ENCODE measurements around the gene WSCD2.

Gene WSCD2

DNA sequence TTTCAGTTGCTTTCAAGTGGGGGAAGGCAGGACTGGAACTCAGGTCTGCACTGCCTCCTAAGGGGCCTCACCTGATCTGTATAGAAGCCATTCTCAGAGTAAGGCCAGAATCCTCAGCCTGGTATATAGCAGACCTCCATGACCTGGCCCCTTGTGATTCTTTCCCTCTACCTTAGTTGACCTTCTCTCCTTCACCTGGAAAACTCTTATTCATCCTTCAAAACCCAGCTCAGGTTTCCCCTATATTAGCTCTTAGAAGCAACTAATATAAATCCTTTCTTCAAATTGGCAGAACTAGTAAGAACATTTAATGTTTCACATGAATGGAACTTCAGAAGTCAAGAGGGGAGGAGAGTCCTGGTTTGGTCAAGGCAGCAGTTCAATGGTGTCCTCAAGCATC lies 26.0 kb upstream of the WSCD2 start:
- no peaks in the 10 kb centered on the region for H3K36me3 ChIP-seq (replicated peaks; ENCODE audit: insufficient read depth, low read length)
- H3K9me2 ChIP-seq (replicated peaks; ENCODE audit: insufficient read depth, low read length) = no peaks in the 10 kb centered on the region
- H3K4me3 ChIP-seq (ENCODE audit: low read length) = no peak overlapping the region
- no peak overlapping the region for H3K27ac ChIP-seq (ENCODE audit: low read length)
- no peak for TF ChIP-seq EZH2phosphoT487 (IDR thresholded peaks at IDR 0.05; ENCODE audit: low read length)
- TF ChIP-seq CTCF (IDR thresholded peaks at IDR 0.05; ENCODE audit: low read length) = no peak
- TF ChIP-seq EZH2 (optimal IDR thresholded peaks at IDR 0.05; ENCODE audit: low read depth, low read length) = no peak
- DNase-seq = no peak
- H3K4me2 ChIP-seq (ENCODE audit: low read depth, low read length) = no peak overlapping the region
- no peaks in the 10 kb centered on the region for H3K79me2 ChIP-seq (ENCODE audit: low read length)
- H3K4me1 ChIP-seq (ENCODE audit: low read length) = no peaks in the 10 kb centered on the region
- no peak overlapping the region for H2AFZ ChIP-seq (ENCODE audit: low read length)
- no peaks in the 10 kb centered on the region for H4K20me1 ChIP-seq (ENCODE audit: insufficient read depth, low read length)
- no peaks in the 10 kb centered on the region for H3K9me3 ChIP-seq (replicated peaks; ENCODE audit: insufficient read depth, low read length)
- H3F3A ChIP-seq (ENCODE audit: insufficient read depth, low read length) = no peaks in the 10 kb centered on the region
- no peak overlapping the region for H3K9ac ChIP-seq (ENCODE audit: low read length)
- no peaks in the 10 kb centered on the region for H3K27me3 ChIP-seq (replicated peaks; ENCODE audit: insufficient read depth, low read length)

- no peak overlapping the region for H3K27ac ChIP-seq (ENCODE audit: low read length)
- no peak for DNase-seq
- no peak for TF ChIP-seq CTCF (IDR thresholded peaks at IDR 0.05; ENCODE audit: low read length)
- no peak for TF ChIP-seq EZH2phosphoT487 (IDR thresholded peaks at IDR 0.05; ENCODE audit: low read length)
- TF ChIP-seq EZH2 (optimal IDR thresholded peaks at IDR 0.05; ENCODE audit: low read depth, low read length) = no peak
- H3F3A ChIP-seq (ENCODE audit: insufficient read depth, low read length) = no peaks in the 10 kb centered on the region
- no peaks in the 10 kb centered on the region for H3K4me1 ChIP-seq (ENCODE audit: low read length)
- H3K36me3 ChIP-seq (replicated peaks; ENCODE audit: insufficient read depth, low read length) = no peaks in the 10 kb centered on the region
- no peaks in the 10 kb centered on the region for H3K9me2 ChIP-seq (replicated peaks; ENCODE audit: insufficient read depth, low read length)
- H3K79me2 ChIP-seq (ENCODE audit: low read length) = no peaks in the 10 kb centered on the region
- H2AFZ ChIP-seq (ENCODE audit: low read length) = no peak overlapping the region
- H3K9ac ChIP-seq (ENCODE audit: low read length) = no peak overlapping the region
- H3K4me3 ChIP-seq (ENCODE audit: low read length) = no peak overlapping the region
- no peaks in the 10 kb centered on the region for H4K20me1 ChIP-seq (ENCODE audit: insufficient read depth, low read length)
- no peaks in the 10 kb centered on the region for H3K9me3 ChIP-seq (replicated peaks; ENCODE audit: insufficient read depth, low read length)
- no peaks in the 10 kb centered on the region for H3K27me3 ChIP-seq (replicated peaks; ENCODE audit: insufficient read depth, low read length)
- no peak overlapping the region for H3K4me2 ChIP-seq (ENCODE audit: low read depth, low read length)
Measured at GRCh38 chr12:108103517-108103916, 25.6 kb upstream of the WSCD2 start.

DNA sequence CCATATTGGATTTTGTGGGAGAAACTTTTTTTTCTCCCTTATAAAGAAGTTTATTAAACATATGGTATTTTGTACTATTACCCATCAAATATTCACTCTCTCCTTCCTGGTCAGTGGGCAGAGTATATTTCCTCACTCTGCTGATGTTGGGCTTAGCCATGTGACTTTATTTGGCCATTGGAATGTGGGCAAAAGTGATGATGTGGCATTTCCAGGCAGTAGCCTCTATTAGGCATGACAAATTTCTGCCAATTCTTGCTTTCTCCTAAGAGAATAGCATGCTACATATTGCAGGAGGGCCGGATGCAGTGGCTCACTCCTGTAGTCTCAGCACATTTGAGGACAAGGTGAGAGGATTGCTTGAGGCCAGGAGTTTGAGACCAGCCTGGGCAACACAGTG lies 24.4 kb upstream of the WSCD2 start:
- no peaks in the 10 kb centered on the region for H3F3A ChIP-seq (ENCODE audit: insufficient read depth, low read length)
- H3K9me3 ChIP-seq (replicated peaks; ENCODE audit: insufficient read depth, low read length) = no peaks in the 10 kb centered on the region
- H3K4me3 ChIP-seq (ENCODE audit: low read length) = no peak overlapping the region
- no peaks in the 10 kb centered on the region for H3K79me2 ChIP-seq (ENCODE audit: low read length)
- no peaks in the 10 kb centered on the region for H3K4me1 ChIP-seq (ENCODE audit: low read length)
- DNase-seq = no peak
- H2AFZ ChIP-seq (ENCODE audit: low read length) = no peak overlapping the region
- TF ChIP-seq CTCF (IDR thresholded peaks at IDR 0.05; ENCODE audit: low read length) = no peak
- no peak for TF ChIP-seq EZH2 (optimal IDR thresholded peaks at IDR 0.05; ENCODE audit: low read depth, low read length)
- no peak for TF ChIP-seq EZH2phosphoT487 (IDR thresholded peaks at IDR 0.05; ENCODE audit: low read length)
- H3K9me2 ChIP-seq (replicated peaks; ENCODE audit: insufficient read depth, low read length) = no peaks in the 10 kb centered on the region
- no peak overlapping the region for H3K9ac ChIP-seq (ENCODE audit: low read length)
- H4K20me1 ChIP-seq (ENCODE audit: insufficient read depth, low read length) = no peaks in the 10 kb centered on the region
- no peaks in the 10 kb centered on the region for H3K27me3 ChIP-seq (replicated peaks; ENCODE audit: insufficient read depth, low read length)
- no peak overlapping the region for H3K4me2 ChIP-seq (ENCODE audit: low read depth, low read length)
- no peak overlapping the region for H3K27ac ChIP-seq (ENCODE audit: low read length)
- H3K36me3 ChIP-seq (replicated peaks; ENCODE audit: insufficient read depth, low read length) = no peaks in the 10 kb centered on the region
